Central memory CD8-positive, alpha-beta T cell (primary cell): ENCODE data around the gene STT3B.

Experiments used
- ATAC-seq: fragments of 150-1000 bp; cut with Tn5 transposase; replicated peaks from 2 replicates; pipeline ENCODE4 v1.10.0; 2022; ENCODE audit warnings: mild to moderate bottlenecking, moderate FRiP score, moderate number of reproducible peaks; ENCODE audit not compliant: poor library complexity, severe bottlenecking; ENCODE audit errors: extremely low read depth
- DNase-seq, 2 donors: peaks; one replicate each; pipeline ENCODE4 v3.0.0; 2021; ENCODE audit warnings: low spot score in 2 of 2
- H3K27ac Mint-ChIP-seq: one replicate; pipeline ENCODE4 v1.8.0; 2022; ENCODE audit warnings: low read depth, mild to moderate bottlenecking, moderate library complexity, mixed read lengths
- H3K27me3 Mint-ChIP-seq: one replicate; pipeline ENCODE4 v1.8.0; 2022; ENCODE audit warnings: mixed read lengths
- H3K36me3 Mint-ChIP-seq: one replicate; pipeline ENCODE4 v1.8.0; 2022; ENCODE audit warnings: mild to moderate bottlenecking, moderate library complexity, mixed read lengths; ENCODE audit not compliant: insufficient read depth
- H3K4me1 Mint-ChIP-seq: one replicate; pipeline ENCODE4 v1.8.0; 2022; ENCODE audit warnings: mixed read lengths
- H3K4me3 Mint-ChIP-seq: one replicate; pipeline ENCODE4 v1.8.0; 2022; ENCODE audit warnings: mild to moderate bottlenecking, moderate library complexity, mixed read lengths
- H3K9me3 Mint-ChIP-seq: one replicate; pipeline ENCODE4 v1.8.0; 2022; ENCODE audit warnings: mixed read lengths

STT3B gene

GRCh38 chr3:31543375-31543774, 10.7 kb downstream of the STT3B start:
- Mint-ChIP-seq H3K4me3 (no peak overlapping the region), H3K9me3 (no peaks in the 10 kb centered on the region), H3K36me3 (peaks cover 7% of the 10 kb centered on the region), H3K27ac (peak overlapping the region; percentile 58), H3K27me3 (no peaks in the 10 kb centered on the region), H3K4me1 (peaks cover 82% of the 10 kb centered on the region)
- DNase-seq (no peak), ATAC-seq (no peak)

- DNase-seq: no peak
- ATAC-seq: no peak
- peak overlapping the region; percentile 25 for H3K4me3 Mint-ChIP-seq
Measured at GRCh38 chr3:31544634-31545033, 11.9 kb downstream of the STT3B start.

GRCh38 chr3:31546162-31546561, 13.4 kb downstream of the STT3B start:
- DNase-seq (no peak), ATAC-seq (no peak)
- no peaks in the 10 kb centered on the region for H3K27me3 Mint-ChIP-seq
- peaks cover 85% of the 10 kb centered on the region for H3K4me1 Mint-ChIP-seq
- no peak overlapping the region for H3K27ac Mint-ChIP-seq
- H3K36me3 Mint-ChIP-seq: peaks cover 11% of the 10 kb centered on the region
- H3K4me3 Mint-ChIP-seq: no peak overlapping the region
- H3K9me3 Mint-ChIP-seq: no peaks in the 10 kb centered on the region

More at GRCh38 chr3:31544634-31545033, 11.9 kb downstream of the STT3B start:
- Mint-ChIP-seq H3K36me3 (peaks cover 9% of the 10 kb centered on the region), H3K27me3 (no peaks in the 10 kb centered on the region), H3K9me3 (no peaks in the 10 kb centered on the region), H3K27ac (no peak overlapping the region), H3K4me1 (peaks cover 80% of the 10 kb centered on the region)

DNA sequence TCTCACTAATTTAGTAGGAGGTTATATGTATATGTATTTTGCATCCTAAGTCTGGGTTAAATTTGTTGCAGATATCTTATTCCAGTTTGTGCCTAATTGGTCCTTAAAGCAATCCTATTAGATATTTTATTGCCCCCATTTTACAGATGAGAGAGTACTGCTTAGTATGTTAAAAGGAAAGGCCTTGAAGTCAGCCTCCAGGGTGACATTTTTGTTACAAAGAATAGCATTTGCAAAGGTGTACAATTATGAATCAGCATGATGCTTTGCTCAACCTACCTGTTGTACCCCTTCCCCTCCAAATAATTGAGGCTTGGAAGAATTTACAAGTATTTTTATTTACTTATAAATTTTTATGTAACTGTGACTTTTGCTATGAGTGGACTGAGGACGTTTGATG, 14.0 kb downstream of the STT3B start:
- Mint-ChIP-seq H3K4me1 (peaks cover 87% of the 10 kb centered on the region), H3K27me3 (no peaks in the 10 kb centered on the region), H3K4me3 (no peak overlapping the region), H3K27ac (peak overlapping the region; percentile 56), H3K36me3 (peaks cover 11% of the 10 kb centered on the region), H3K9me3 (no peaks in the 10 kb centered on the region)
- ATAC-seq (no peak), DNase-seq (no peak)

DNA sequence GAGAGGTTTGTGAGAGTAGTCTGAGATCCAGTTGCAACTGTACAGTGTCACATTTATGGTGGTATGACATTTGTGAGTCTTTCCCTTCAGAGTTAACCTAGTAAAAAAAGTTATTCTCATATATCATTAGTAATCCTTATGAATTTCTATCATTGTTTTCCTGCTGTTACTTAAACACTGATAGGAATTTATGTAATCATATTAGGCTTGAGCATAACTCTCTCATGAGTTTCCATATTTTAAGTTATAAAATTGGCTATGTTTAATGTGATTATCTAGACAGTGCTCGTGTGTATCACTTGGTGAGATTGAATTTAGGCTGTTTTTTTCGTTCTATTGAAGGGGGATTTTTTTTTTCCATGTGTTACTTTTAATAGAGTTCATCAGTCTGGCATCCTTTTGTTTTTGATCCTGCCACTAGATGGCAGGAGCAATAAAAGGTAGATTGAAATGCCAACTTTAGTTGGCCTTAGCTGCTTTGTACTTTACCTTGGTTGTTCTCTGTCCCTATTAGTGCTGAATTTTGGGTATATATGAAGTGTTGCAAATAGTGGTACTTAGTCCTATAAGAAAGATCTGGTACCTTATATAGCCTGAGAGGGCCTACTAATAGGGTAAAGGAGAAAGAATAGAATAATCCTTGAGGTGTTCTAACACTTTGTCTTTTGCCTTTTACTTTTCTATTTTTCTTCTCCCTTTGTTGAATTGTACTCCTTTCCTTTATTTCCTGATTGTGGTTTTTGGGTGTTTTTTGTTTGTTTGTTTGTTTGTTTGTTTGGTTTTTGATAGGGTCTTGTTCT, 17.9 kb downstream of the STT3B start:
- Mint-ChIP-seq H3K4me1 (peaks cover 81% of the 10 kb centered on the region), H3K4me3 (peak overlapping the region; percentile 16), H3K36me3 (peaks cover 6% of the 10 kb centered on the region), H3K9me3 (no peaks in the 10 kb centered on the region), H3K27me3 (no peaks in the 10 kb centered on the region), H3K27ac (no peak overlapping the region)
- ATAC-seq (peak; percentile 57), DNase-seq (no peak)

- H3K9me3 Mint-ChIP-seq: no peaks in the 10 kb centered on the region
- no peak overlapping the region for H3K4me3 Mint-ChIP-seq
- H3K27ac Mint-ChIP-seq: no peak overlapping the region
- peaks cover 6% of the 10 kb centered on the region for H3K36me3 Mint-ChIP-seq
- H3K4me1 Mint-ChIP-seq: peaks cover 81% of the 10 kb centered on the region
- no peaks in the 10 kb centered on the region for H3K27me3 Mint-ChIP-seq
- no peak for ATAC-seq
- no peak for DNase-seq
Measured at GRCh38 chr3:31551646-31552045, 18.9 kb downstream of the STT3B start.

DNA sequence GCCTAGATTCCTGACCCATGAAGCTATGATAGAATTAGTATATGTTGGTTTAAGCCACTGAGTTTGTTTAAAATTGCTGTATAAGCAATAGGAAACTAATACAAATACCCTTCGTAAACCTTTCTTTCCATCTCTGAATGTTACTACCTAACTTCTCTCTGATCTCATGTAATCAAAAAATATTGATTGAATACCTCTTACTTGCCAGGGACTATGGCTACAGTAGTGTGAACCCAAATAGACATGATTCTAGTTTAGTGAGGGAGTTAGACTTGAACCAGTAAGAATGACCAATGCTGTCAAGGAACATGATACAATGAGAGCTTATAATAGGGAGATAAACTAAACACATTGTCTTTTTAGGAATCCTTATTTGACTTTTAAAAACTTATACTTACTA, 19.4 kb downstream of the STT3B start:
- no peaks in the 10 kb centered on the region for H3K27me3 Mint-ChIP-seq
- no peak for ATAC-seq
- DNase-seq: no peak
- H3K36me3 Mint-ChIP-seq: peaks cover 9% of the 10 kb centered on the region
- no peak overlapping the region for H3K4me3 Mint-ChIP-seq
- H3K27ac Mint-ChIP-seq: no peak overlapping the region
- peaks cover 81% of the 10 kb centered on the region for H3K4me1 Mint-ChIP-seq
- H3K9me3 Mint-ChIP-seq: no peaks in the 10 kb centered on the region

- peaks cover 7% of the 10 kb centered on the region for H3K36me3 Mint-ChIP-seq
- H3K27ac Mint-ChIP-seq: no peak overlapping the region
- no peak overlapping the region for H3K4me3 Mint-ChIP-seq
- ATAC-seq (no peak), DNase-seq (no peak)
- no peaks in the 10 kb centered on the region for H3K27me3 Mint-ChIP-seq
- H3K9me3 Mint-ChIP-seq: no peaks in the 10 kb centered on the region
- H3K4me1 Mint-ChIP-seq: peaks cover 79% of the 10 kb centered on the region
Measured at GRCh38 chr3:31553258-31553657, 20.5 kb downstream of the STT3B start.

GRCh38 chr3:31555204-31555603, 22.5 kb downstream of the STT3B start:
- Mint-ChIP-seq H3K4me1 (peaks cover 84% of the 10 kb centered on the region), H3K27me3 (no peaks in the 10 kb centered on the region), H3K27ac (no peak overlapping the region), H3K9me3 (peaks cover 7% of the 10 kb centered on the region), H3K36me3 (peaks cover 5% of the 10 kb centered on the region), H3K4me3 (no peak overlapping the region)
- ATAC-seq (no peak), DNase-seq (no peak)

GRCh38 chr3:31559872-31560534, 27.3 kb downstream of the STT3B start:
- ATAC-seq: no peak
- peak overlapping the region; percentile 10 for H3K27ac Mint-ChIP-seq
- H3K9me3 Mint-ChIP-seq: peaks cover 9% of the 10 kb centered on the region
- H3K36me3 Mint-ChIP-seq: peaks cover 10% of the 10 kb centered on the region
- H3K27me3 Mint-ChIP-seq: no peaks in the 10 kb centered on the region
- DNase-seq: no peak
- H3K4me3 Mint-ChIP-seq: no peak overlapping the region
- peaks cover 85% of the 10 kb centered on the region for H3K4me1 Mint-ChIP-seq

DNA sequence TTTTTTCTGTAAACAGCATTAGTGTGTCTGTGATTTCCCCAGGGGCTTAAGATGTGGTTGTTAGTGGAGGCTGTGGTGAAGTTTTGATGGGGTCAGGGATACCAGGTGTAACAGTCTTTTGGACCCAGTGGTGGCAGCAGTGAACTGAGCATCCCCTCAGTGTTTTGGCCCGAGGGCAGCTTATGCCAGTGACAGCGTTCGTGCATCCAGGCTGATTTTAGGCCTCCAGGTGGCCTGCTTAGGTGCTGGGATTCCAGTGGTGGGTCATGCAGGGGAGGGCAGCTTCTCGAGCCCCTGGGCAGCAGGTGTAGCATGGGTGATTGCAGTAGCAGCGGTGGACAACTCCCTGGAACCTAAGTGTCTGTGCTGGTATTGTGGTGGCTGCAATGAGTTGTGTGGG, 29.2 kb downstream of the STT3B start:
- H3K4me1 Mint-ChIP-seq: peaks cover 82% of the 10 kb centered on the region
- peak overlapping the region; percentile 23 for H3K27ac Mint-ChIP-seq
- ATAC-seq (no peak), DNase-seq (no peak)
- H3K9me3 Mint-ChIP-seq: peaks cover 9% of the 10 kb centered on the region
- H3K4me3 Mint-ChIP-seq: peak overlapping the region; percentile 28
- peaks cover 9% of the 10 kb centered on the region for H3K36me3 Mint-ChIP-seq
- H3K27me3 Mint-ChIP-seq: no peaks in the 10 kb centered on the region

DNA sequence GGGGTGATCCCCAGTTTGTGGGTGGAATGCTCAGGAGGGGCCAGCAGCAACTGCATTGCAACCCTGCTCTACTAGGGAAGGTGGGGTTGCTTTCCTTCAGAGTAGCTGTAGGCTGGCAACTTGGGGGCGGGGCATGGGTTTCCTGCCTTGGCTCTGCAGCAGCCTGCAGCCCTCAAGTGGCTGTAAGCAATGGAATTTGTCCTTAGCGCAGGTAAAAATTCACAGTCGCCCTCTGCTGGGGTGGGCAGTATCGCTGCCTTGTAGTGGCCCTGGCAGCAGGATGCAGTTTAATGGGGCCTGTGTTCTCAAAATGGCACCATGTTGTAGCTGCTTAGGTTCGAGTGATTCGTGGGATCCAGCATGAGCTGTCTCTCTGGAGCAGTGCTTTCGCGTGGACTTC, 29.8 kb downstream of the STT3B start:
- H3K4me1 Mint-ChIP-seq: peaks cover 82% of the 10 kb centered on the region
- H3K4me3 Mint-ChIP-seq: peak overlapping the region; percentile 28
- no peaks in the 10 kb centered on the region for H3K27me3 Mint-ChIP-seq
- ATAC-seq: peak; percentile 48
- peaks cover 6% of the 10 kb centered on the region for H3K36me3 Mint-ChIP-seq
- peaks cover 9% of the 10 kb centered on the region for H3K9me3 Mint-ChIP-seq
- H3K27ac Mint-ChIP-seq: no peak overlapping the region
- DNase-seq: no peak

- Mint-ChIP-seq H3K4me1 (peaks cover 70% of the 10 kb centered on the region), H3K27ac (no peak overlapping the region), H3K9me3 (peaks cover 1% of the 10 kb centered on the region), H3K4me3 (no peak overlapping the region), H3K27me3 (no peaks in the 10 kb centered on the region), H3K36me3 (peaks cover 8% of the 10 kb centered on the region)
- ATAC-seq: no peak
- DNase-seq: no peak
Measured at GRCh38 chr3:31565288-31565687, 32.6 kb downstream of the STT3B start.
